WTC11 (cell line): ENCODE results near the gene LIMS2. TPM values are rescaled to one million over a fixed set of nuclear protein-coding genes. Genes with fewer than 3 reads are reported as not detected.

Source experiments
- ATAC-seq: fragments of 200-7000 bp; cut with Tn5 transposase; 2 replicates; pipeline ENCODE4 v1.10.0; 2021; ENCODE audit warnings: mild to moderate bottlenecking, moderate library complexity
- CTCF ChIA-PET: fragments of 300-600 bp; sonication (Branson Sonifier 250); formaldehyde crosslinking; loops from one replicate; lab custom pipeline; 2021; ENCODE audit warnings: antibody characterized with exemption; lab: Charles Lee
- POLR2A ChIA-PET: fragments of 350-600 bp; sonication (Branson Sonifier 250); formaldehyde crosslinking; loops from one replicate; lab custom pipeline; 2021; ENCODE audit warnings: antibody characterized with exemption; lab: Charles Lee
- DNase-seq: peaks from one replicate; pipeline ENCODE4 v3.0.0; 2021; ENCODE audit warnings: low spot score
- H3K27ac Mint-ChIP-seq: 2 replicates; pipeline ENCODE4 v1.8.0; 2021; ENCODE audit warnings: mixed read lengths
- H3K27me3 Mint-ChIP-seq: 2 replicates; pipeline ENCODE4 v1.8.0; 2021; ENCODE audit warnings: low read depth, mild to moderate bottlenecking, moderate library complexity, mixed read lengths
- H3K36me3 Mint-ChIP-seq: 2 replicates; pipeline ENCODE4 v1.8.0; 2021; ENCODE audit warnings: mixed read lengths
- H3K4me1 Mint-ChIP-seq: 2 replicates; pipeline ENCODE4 v1.8.0; 2022; ENCODE audit warnings: mixed read lengths
- H3K4me3 Mint-ChIP-seq: 2 replicates; pipeline ENCODE4 v1.8.0; 2021; ENCODE audit warnings: mild to moderate bottlenecking, moderate library complexity, mixed read lengths
- H3K9me3 Mint-ChIP-seq: 2 replicates; pipeline ENCODE4 v1.8.0; 2021; ENCODE audit warnings: mixed read lengths
- JUN ChIP-seq: sonication (generic); formaldehyde crosslinking; IDR thresholded peaks from 2 replicates; pipeline ENCODE4 v1.8.0; 2023; ENCODE audit warnings: mild to moderate bottlenecking, missing genetic modification reagents
- MXD4 ChIP-seq: fragments of 250-450 bp; sonication (Bioruptor Pico); IDR thresholded peaks from 2 replicates; pipeline ENCODE4 v1.8.0; 2021; ENCODE audit warnings: mild to moderate bottlenecking, moderate library complexity, borderline replicate concordance
- OVOL2 ChIP-seq: fragments of 250-450 bp; sonication (Bioruptor Pico); IDR thresholded peaks from 2 replicates; pipeline ENCODE4 v1.9.0; 2021; ENCODE audit warnings: mild to moderate bottlenecking, borderline replicate concordance
- PRRX2 ChIP-seq: fragments of 250-450 bp; sonication (Bioruptor Pico); IDR thresholded peaks from 2 replicates; pipeline ENCODE4 v1.8.0; 2021; ENCODE audit warnings: mild to moderate bottlenecking
- RORB ChIP-seq: fragments of 250-450 bp; sonication (Bioruptor Pico); IDR thresholded peaks from 2 replicates; pipeline ENCODE4 v1.9.0; 2021; ENCODE audit warnings: mild to moderate bottlenecking
- SMAD3 ChIP-seq: sonication (generic); formaldehyde crosslinking; IDR thresholded peaks from 2 replicates; pipeline ENCODE4 v1.8.0; 2022; ENCODE audit warnings: missing genetic modification reagents, mild to moderate bottlenecking, borderline replicate concordance
- SOX15 ChIP-seq: fragments of 250-450 bp; sonication (Bioruptor Pico); IDR thresholded peaks from 2 replicates; pipeline ENCODE4 v1.9.0; 2021; ENCODE audit warnings: mild to moderate bottlenecking
- ZNF671 ChIP-seq: fragments of 250-450 bp; sonication (Bioruptor Pico); IDR thresholded peaks from 2 replicates; pipeline ENCODE4 v1.8.0; 2021; ENCODE audit warnings: mild to moderate bottlenecking
- total RNA-seq: library from RNA; stranded (reverse); gene quantifications from 3 replicates; pipeline ENCODE4 v1.2.3, GENCODE V29; 2021
- TF ChIP-seq, protein P1 (sequence below): sonication (generic); formaldehyde crosslinking; IDR thresholded peaks from 2 replicates; pipeline ENCODE4 v1.8.1; 2022; ENCODE audit warnings: low read depth, missing genetic modification reagents, borderline replicate concordance
- TF ChIP-seq, protein P2 (sequence below): sonication (generic); formaldehyde crosslinking; IDR thresholded peaks from 2 replicates; pipeline ENCODE4 v1.8.1; 2023; ENCODE audit warnings: mild to moderate bottlenecking, missing genetic modification reagents, moderate library complexity
- TF ChIP-seq, protein P3 (sequence below): fragments of 250-450 bp; sonication (Bioruptor Pico); IDR thresholded peaks from 2 replicates; pipeline ENCODE4 v2.1.2; 2022; ENCODE audit warnings: mild to moderate bottlenecking, moderate library complexity
- TF ChIP-seq, protein P4 (sequence below): sonication (generic); formaldehyde crosslinking; IDR thresholded peaks from 2 replicates; pipeline ENCODE4 v1.8.0; 2022; ENCODE audit warnings: missing genetic modification reagents
- TF ChIP-seq, protein P5 (sequence below): sonication (generic); formaldehyde crosslinking; conservative IDR thresholded peaks from 2 replicates; pipeline ENCODE4 v1.8.1; 2023; ENCODE audit warnings: mild to moderate bottlenecking, low read depth, missing genetic modification reagents, moderate library complexity
- TF ChIP-seq, protein P6 (sequence below): sonication (generic); formaldehyde crosslinking; IDR thresholded peaks from 2 replicates; pipeline ENCODE4 v1.8.1; 2022; ENCODE audit warnings: missing genetic modification reagents, borderline replicate concordance

The LIMS2 gene
- total RNA-seq, 1 experiment from 2014 or later: 2.4 TPM

DNA sequence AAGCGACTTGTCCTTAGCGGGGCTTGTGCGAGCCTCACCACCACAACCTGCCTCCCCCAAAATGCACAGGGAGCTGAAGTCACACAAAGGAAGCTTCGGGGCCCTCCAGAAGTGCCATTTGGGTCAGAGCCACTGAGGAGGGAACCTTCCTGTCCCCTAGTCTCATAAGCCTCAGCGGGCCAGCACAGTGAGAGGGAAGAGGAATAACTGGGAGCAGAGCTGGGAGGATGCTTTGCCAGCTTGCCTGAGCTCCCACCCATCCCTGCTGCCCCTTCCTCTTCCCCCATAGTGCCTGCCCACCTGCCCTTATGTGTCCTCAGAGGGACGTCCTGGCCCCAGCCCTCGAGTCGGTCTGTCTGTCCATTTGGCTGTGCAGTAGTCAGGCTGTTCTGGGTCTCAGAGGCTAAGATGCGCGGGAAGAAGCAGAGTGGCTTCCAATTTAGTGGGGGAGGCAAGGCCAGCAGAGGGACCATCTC is 81.2 kb downstream of the LIMS2 start:
- no peaks in the 10 kb centered on the region for H3K9me3 Mint-ChIP-seq
- TF ChIP-seq, protein P1, sequence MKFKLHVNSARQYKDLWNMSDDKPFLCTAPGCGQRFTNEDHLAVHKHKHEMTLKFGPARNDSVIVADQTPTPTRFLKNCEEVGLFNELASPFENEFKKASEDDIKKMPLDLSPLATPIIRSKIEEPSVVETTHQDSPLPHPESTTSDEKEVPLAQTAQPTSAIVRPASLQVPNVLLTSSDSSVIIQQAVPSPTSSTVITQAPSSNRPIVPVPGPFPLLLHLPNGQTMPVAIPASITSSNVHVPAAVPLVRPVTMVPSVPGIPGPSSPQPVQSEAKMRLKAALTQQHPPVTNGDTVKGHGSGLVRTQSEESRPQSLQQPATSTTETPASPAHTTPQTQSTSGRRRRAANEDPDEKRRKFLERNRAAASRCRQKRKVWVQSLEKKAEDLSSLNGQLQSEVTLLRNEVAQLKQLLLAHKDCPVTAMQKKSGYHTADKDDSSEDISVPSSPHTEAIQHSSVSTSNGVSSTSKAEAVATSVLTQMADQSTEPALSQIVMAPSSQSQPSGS (CRISPR knock-in tag): no peak
- TF ChIP-seq PRRX2 (CRISPR knock-in tag) (no peak), SOX15 (CRISPR knock-in tag) (no peak), OVOL2 (CRISPR knock-in tag) (no peak)
- TF ChIP-seq, protein P2, sequence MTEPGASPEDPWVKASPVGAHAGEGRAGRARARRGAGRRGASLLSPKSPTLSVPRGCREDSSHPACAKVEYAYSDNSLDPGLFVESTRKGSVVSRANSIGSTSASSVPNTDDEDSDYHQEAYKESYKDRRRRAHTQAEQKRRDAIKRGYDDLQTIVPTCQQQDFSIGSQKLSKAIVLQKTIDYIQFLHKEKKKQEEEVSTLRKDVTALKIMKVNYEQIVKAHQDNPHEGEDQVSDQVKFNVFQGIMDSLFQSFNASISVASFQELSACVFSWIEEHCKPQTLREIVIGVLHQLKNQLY (CRISPR knock-in tag): no peak
- TF ChIP-seq, protein P3, sequence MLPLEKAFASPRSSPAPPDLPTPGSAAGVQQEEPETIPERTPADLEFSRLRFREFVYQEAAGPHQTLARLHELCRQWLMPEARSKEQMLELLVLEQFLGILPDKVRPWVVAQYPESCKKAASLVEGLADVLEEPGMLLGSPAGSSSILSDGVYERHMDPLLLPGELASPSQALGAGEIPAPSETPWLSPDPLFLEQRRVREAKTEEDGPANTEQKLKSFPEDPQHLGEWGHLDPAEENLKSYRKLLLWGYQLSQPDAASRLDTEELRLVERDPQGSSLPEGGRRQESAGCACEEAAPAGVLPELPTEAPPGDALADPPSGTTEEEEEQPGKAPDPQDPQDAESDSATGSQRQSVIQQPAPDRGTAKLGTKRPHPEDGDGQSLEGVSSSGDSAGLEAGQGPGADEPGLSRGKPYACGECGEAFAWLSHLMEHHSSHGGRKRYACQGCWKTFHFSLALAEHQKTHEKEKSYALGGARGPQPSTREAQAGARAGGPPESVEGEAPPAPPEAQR (CRISPR knock-in tag): no peak
- TF ChIP-seq, protein P4, sequence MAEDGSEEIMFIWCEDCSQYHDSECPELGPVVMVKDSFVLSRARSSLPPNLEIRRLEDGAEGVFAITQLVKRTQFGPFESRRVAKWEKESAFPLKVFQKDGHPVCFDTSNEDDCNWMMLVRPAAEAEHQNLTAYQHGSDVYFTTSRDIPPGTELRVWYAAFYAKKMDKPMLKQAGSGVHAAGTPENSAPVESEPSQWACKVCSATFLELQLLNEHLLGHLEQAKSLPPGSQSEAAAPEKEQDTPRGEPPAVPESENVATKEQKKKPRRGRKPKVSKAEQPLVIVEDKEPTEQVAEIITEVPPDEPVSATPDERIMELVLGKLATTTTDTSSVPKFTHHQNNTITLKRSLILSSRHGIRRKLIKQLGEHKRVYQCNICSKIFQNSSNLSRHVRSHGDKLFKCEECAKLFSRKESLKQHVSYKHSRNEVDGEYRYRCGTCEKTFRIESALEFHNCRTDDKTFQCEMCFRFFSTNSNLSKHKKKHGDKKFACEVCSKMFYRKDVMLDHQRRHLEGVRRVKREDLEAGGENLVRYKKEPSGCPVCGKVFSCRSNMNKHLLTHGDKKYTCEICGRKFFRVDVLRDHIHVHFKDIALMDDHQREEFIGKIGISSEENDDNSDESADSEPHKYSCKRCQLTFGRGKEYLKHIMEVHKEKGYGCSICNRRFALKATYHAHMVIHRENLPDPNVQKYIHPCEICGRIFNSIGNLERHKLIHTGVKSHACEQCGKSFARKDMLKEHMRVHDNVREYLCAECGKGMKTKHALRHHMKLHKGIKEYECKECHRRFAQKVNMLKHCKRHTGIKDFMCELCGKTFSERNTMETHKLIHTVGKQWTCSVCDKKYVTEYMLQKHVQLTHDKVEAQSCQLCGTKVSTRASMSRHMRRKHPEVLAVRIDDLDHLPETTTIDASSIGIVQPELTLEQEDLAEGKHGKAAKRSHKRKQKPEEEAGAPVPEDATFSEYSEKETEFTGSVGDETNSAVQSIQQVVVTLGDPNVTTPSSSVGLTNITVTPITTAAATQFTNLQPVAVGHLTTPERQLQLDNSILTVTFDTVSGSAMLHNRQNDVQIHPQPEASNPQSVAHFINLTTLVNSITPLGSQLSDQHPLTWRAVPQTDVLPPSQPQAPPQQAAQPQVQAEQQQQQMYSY (CRISPR knock-in tag): no peak
- TF ChIP-seq, protein P5, sequence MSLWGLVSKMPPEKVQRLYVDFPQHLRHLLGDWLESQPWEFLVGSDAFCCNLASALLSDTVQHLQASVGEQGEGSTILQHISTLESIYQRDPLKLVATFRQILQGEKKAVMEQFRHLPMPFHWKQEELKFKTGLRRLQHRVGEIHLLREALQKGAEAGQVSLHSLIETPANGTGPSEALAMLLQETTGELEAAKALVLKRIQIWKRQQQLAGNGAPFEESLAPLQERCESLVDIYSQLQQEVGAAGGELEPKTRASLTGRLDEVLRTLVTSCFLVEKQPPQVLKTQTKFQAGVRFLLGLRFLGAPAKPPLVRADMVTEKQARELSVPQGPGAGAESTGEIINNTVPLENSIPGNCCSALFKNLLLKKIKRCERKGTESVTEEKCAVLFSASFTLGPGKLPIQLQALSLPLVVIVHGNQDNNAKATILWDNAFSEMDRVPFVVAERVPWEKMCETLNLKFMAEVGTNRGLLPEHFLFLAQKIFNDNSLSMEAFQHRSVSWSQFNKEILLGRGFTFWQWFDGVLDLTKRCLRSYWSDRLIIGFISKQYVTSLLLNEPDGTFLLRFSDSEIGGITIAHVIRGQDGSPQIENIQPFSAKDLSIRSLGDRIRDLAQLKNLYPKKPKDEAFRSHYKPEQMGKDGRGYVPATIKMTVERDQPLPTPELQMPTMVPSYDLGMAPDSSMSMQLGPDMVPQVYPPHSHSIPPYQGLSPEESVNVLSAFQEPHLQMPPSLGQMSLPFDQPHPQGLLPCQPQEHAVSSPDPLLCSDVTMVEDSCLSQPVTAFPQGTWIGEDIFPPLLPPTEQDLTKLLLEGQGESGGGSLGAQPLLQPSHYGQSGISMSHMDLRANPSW (CRISPR knock-in tag): no peak
- TF ChIP-seq, protein P6, sequence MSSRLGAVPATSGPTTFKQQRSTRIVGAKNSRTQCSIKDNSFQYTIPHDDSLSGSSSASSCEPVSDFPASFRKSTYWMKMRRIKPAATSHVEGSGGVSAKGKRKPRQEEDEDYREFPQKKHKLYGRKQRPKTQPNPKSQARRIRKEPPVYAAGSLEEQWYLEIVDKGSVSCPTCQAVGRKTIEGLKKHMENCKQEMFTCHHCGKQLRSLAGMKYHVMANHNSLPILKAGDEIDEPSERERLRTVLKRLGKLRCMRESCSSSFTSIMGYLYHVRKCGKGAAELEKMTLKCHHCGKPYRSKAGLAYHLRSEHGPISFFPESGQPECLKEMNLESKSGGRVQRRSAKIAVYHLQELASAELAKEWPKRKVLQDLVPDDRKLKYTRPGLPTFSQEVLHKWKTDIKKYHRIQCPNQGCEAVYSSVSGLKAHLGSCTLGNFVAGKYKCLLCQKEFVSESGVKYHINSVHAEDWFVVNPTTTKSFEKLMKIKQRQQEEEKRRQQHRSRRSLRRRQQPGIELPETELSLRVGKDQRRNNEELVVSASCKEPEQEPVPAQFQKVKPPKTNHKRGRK (CRISPR knock-in tag): no peak
- peaks cover 3% of the 10 kb centered on the region; the same call in 1 of the 2 replicates for H3K4me1 Mint-ChIP-seq
- ChIA-PET CTCF (interaction anchor here (3.8 to 4.7 kb wide), 2 partner anchors 55 to 101 kb away, joined by 61 to 120 read pairs; no protein-coding TSS in a partner anchor), POLR2A (no interaction called here)
- DNase-seq: no peak
- H3K36me3 Mint-ChIP-seq: no peaks in the 10 kb centered on the region
- H3K4me3 Mint-ChIP-seq: no peak overlapping the region
- H3K27ac Mint-ChIP-seq: no peak overlapping the region
- no peak for ATAC-seq
- H3K27me3 Mint-ChIP-seq: no peaks in the 10 kb centered on the region

DNA sequence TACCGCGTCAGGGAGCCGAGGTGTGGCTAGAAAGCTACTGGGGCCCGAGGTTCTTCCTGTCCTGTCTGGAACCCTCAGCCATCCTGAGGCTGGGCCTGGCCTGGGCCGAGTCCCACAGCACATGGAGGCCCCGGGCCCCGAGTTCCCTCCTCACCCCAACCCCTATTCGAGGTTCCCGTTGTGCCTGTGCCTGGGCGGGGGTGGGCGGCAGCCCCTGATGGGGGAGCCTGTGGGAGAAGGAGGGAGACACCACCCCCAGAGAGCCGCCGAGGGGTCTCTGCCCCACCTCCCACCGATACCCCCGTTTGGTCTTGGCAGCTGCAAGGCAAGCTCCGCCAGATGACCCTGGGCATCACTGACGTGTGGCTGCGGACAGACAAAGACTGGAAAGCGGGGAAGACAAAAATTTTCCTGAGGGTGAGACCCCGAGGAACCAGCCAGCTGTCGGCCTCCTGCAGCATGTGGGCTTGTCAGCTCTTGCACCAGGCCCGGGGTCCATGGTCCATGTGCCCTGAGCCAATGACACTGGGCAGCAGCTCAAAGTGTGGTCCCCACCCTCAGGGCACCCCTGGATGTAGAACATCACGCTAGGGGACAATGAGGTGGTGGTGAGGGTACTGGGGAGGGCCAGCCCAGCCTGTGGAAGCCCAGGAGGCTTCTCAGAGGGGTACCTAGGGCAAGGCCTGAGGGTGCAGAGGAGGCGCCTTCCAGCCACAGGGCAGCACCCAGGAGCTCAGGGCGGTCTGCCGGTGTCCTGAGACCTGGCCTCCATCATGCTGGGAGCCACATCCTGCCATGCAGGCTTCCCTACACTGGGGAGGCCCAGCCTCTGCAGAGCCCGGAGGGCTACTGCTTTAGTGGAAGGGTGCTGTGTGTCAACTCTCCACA is 81.9 kb downstream of the LIMS2 start:
- Mint-ChIP-seq H3K4me1 (peaks cover 3% of the 10 kb centered on the region; the same call in 1 of the 2 replicates), H3K9me3 (no peaks in the 10 kb centered on the region), H3K27ac (no peak overlapping the region), H3K27me3 (no peaks in the 10 kb centered on the region), H3K36me3 (no peaks in the 10 kb centered on the region), H3K4me3 (no peak overlapping the region)
- POLR2A ChIA-PET: no interaction called here
- CTCF ChIA-PET: interaction anchor here (0.8 to 4.7 kb wide), 3 partner anchors 24 to 101 kb away, joined by 3 to 120 read pairs (median 61); no protein-coding TSS in a partner anchor
- ATAC-seq (no peak), DNase-seq (no peak)
- TF ChIP-seq SMAD3 (CRISPR knock-in tag) (no peak), JUN (CRISPR knock-in tag) (no peak), MXD4 (no peak), ZNF671 (no peak), RORB (CRISPR knock-in tag) (no peak)
- TF ChIP-seq, protein P6 (CRISPR knock-in tag): no peak
- TF ChIP-seq, protein P4 (CRISPR knock-in tag): no peak
